Activated naive CD8-positive, alpha-beta T cell treated with anti-CD3 and anti-CD28 coated beads, Interleukin-2, amount 50 U/mL, for 16 hours (primary cell): ENCODE measurements around the gene PGAM2.

ENCODE experiments used
- DNase-seq: peaks from one replicate; pipeline ENCODE4 v3.0.0-alpha.2; 2020; ENCODE audit warnings: low read depth, low spot score

Gene PGAM2

DNA sequence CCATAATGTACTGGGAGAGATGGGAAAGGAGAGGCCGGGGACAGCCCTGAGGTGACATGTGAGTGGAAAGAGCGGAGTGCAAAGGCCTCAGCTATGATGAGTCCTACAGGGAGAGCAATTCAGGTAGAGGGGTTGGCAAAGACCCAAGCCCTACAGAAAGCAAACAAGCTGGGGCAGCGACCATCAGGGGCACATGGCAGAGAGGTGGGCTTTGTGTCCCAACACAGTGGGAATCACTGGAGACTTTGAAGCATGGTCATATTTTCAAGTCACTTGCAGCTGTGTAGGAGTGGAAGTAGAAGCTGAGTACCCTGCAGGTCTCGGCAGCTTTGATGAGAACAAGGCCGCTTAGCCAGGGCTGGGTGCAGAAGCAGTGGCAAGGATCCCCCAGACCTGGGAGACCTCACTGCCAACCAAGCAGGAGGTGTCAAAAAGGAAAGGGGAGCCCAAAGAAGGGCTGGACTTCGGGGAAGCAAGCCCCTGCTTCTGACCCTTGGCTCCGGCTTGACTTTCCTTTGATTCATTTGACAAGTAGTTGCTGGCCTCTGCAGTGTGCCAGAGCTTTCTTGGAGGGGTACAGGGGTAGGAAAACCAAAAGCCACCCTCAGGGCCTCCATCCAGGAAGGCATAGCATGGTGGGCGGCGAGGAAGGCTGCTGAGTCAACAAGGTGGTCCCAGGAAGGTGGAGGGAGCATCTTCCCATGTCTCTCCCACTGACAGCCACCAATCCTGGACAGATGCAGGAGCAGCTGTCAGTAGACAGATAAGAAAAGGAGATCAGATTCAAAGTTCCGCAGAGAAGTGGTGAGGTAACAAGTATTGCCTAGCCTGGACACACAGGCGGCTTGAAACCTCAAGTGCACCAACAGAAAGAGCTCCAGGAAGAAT is 1.9 kb upstream of the PGAM2 start:
- DNase-seq, result no peak

DNA sequence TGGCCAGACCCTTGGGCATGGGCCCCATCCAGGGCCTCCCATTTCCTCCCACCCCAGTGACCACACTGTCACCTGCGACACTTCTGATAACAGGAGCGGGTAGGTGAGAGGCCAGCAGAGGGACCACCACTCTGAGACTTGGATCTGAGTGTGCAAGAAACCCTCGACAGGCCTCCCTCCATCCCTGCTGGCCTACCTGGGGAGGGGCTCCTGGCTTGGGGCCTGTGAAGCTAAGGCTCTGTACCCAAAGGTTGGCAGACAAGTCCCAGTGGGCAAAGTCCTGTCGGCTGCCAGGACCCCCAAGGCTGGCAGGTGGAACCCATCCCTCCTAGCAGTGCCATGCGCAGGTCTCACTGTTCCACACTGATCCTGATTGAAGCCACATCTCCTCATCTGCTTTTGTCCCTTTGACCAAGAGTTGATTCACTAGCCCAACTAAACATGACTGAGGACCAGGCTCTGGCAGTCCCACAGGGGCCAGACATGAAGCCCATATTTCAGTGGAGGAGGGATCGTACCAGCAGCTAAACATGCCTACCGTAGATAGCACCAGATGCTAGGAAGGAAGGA is 1.2 kb upstream of the PGAM2 start:
- DNase-seq, result no peak

DNA sequence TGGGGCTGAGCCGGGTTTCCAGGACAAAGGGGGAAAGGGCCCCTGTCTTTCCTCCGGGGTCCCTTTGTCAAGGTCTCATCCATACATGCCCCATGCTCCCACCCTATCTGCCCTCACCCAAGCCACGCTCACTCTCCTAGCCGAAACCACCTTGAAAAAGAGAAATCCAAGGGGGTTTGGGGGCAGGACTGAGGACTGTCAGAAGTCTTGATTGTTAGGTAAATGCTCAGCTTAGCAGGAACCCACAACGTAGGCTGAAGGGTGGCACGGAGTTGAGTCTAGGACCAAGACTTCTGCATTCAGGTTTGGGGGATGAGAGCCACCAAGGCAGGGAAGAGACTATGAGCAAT is 719 bp upstream of the PGAM2 start:
- no peak for DNase-seq

DNA sequence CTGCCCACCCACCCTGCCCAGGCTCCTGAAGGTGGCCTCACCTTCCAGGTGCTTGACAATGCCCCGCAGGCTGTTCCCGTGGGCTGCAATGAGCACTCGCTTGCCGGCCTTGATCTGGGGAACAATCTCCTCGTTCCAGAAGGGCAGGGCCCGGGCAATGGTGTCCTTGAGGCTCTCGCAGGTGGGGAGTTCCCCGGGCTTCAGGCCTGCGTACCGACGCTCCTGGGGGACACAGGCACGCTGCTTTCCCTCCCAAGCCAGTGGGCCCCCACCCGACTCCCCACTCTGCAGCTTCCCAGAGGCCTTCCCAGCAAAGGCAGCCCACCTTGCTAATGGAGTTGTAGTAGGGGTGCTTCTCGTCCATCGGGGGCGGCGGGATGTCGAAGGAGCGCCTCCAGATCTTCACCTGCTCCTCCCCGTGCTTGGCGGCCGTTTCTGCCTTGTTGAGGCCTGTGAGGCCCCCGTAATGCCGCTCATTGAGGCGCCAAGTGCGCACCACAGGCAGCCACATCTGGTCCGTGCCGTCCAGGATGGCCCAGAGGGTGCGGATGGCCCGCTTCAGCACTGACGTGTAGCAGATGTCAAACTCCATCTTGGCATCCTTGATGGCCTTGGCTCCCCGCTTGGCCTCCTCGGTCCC is 456 bp downstream of the PGAM2 start:
- DNase-seq, result no peak

DNA sequence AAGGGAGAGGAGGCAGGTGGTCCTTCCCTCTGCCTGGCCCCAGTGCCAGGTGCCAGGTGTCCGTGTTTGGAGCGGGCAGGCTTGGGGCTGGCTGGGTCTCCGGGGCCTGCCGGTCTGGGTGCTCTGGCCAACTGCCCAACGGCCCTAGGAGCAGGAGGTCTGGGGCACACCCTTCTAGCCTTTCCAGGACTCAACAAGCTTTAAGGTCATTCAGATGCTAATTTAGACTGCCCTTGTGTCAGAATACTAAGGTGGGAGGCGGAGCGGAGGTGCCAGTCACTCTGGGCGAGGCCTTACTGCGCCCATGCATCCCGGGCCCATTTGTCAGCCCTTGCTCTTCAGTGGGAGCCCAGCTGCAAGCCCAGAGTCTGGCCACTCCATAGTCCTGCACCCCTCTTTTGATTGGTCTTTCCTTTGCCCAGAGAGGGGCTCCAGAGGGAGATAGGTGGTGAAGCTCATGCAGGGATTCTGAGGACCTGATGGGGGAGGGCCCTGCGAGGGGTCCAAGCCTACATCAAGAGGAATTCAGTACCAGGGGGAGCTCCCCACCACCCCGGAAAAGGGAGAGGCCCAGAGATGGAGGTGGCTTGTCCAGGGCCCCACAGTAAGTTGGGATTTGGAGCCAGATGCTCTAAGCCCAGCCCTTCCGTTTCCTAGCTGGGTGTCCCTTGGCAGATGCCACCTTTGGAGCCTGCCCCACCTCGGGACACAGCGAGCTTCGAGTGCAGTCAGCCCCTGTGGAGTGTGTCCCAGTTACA is 1.3 kb downstream of the PGAM2 start:
- no peak for DNase-seq

DNA sequence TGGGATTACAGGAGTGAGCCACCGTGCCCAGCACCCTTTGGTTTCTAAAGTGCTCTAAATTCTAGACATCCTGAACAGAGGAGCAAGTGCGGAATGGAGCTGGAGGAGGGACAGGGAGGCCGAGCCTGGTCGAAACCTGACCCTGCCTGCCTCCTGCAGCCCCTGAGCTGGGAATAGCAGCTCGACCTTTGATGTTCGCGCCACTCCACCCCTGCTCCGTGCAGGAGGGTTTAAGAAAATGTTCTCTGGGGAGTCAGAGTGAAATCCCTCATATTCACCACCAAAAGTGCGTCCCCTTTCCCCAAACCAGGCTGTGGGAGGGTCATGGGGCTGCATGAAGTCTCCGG is 1.8 kb downstream of the PGAM2 start:
- no peak for DNase-seq

DNA sequence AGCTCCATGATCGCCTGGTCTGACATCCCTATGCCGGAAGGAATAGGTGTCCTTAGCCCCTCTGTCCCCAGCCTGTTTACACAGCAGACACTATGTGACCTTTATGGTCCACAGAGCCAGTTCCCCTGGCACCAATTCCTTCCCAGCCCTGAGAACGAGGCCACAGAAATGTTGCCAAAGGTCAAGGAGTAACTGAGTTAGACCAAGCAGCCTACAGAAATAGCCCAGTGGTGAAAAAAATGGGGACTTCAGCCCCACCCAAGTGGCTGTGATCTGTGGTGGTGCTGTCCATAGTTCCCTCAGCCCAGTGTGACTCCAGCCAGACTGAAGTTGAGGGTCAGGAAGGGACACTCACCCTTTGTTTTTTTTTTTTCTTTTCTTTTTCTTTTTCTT is 2.5 kb downstream of the PGAM2 start:
- DNase-seq, result no peak

DNA sequence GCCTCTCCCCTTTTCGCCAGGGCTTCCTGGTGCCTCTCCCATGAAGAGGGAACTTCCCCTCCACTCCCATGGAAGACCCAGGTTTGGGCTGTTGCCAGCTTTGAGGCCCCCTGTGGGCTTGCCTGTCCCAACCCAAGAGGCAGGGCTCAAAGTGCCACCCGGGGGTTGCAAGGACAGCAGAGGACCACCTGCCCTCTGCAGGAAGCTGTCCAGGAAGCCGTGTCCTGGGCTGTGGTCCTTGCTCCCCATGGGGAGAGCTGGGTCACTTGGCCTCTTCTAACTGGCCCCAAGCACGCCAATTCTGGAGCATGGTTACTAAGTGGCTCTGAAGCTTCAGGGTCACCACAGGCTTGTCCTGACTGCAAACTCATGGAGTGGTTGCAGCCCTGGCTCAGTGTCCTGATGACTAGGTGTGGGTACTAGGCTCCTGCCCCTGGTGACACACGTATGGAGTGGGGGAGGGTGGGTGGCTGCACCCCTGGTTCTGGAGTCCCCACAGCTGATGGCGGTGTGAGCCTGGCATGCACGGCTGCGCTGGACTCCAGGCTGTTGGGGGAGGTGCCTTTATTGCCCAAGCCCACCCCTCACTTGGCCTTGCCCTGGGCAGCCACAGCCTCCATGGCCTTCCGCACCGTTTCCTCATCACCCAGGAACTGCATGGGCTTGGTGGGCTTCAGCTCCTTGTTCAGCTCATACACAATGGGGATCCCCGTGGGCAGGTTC is 3.0 kb downstream of the PGAM2 start:
- DNase-seq, result no peak

DNA sequence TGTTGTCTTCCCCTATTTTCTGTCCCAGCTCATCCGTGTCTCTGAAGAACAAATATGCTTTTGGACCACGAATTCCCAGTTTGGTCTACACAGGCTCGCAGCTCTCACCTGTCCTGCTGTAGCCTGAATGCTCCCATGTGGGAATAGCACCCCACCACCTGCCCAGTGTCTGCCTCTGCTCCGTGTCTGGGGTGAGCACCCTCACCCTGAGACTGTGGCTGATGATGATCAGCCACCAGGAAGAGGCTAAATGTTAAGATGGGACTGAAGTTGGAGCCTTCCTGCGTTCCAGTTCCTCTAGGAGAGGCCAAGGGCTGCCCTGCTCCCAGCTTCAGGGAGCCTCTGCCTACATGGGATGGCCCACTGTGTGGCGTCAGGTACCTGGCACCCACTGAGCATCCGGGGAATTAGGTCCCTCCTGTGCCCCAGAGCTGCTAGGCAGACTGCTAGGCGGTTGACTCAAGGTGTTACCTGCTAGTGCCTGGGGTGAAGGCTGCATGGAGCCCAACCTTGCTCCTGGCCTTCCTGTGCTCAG is 3.7 kb downstream of the PGAM2 start:
- DNase-seq, result no peak

DNA sequence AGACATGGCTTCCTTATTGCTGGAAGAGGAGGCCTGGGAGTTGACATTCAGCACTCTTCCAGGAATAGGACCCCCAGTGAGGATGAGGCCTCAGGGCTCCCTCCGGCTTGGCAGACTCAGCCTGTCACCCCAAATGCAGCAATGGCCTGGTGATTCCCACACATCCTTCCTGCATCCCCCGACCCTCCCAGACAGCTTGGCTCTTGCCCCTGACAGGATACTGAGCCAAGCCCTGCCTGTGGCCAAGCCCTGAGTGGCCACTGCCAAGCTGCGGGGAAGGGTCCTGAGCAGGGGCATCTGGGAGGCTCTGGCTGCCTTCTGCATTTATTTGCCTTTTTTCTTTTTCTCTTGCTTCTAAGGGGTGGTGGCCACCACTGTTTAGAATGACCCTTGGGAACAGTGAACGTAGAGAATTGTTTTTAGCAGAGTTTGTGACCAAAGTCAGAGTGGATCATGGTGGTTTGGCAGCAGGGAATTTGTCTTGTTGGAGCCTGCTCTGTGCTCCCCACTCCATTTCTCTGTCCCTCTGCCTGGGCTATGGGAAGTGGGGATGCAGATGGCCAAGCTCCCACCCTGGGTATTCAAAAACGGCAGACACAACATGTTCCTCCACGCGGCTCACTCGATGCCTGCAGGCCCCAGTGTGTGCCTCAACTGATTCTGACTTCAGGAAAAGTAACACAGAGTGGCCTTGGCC is 4.3 kb downstream of the PGAM2 start:
- no peak for DNase-seq

DNA sequence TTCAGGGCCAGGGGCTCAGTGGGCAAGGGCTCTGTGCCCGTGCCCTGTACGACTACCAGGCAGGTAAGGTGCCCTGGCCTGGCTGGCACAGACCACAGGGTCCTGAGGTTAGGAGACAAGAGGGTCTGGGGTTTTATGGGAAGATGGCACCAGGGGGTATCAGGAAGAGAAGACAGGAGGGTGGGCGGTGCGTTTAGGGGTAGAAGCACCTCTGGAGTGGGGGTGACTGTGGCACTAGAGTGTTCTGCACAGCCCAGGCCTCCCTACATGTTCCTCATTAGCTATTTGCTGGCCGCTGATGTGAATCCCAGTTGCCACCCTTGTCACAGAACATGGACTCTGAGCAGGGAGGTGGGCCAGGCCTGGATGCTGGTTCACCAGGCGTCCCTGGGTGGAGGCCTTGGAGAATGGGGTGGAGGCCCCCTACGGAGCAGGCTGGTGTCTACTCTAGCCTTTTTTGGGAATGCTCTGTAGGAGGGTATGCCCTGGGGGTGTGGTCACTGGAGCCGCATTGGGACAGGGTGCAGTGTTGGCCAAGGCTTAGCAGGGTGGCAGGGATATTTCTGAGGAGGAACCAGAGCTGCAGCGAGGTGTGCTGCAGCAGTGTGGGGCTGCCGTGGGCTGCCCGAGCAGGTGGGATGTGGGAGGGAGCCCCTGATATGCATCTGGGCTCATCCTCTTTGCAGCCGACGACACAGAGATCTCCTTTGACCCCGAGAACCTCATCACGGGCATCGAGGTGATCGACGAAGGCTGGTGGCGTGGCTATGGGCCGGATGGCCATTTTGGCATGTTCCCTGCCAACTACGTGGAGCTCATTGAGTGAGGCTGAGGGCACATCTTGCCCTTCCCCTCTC is 5.0 kb downstream of the PGAM2 start:
- no peak for DNase-seq

DNA sequence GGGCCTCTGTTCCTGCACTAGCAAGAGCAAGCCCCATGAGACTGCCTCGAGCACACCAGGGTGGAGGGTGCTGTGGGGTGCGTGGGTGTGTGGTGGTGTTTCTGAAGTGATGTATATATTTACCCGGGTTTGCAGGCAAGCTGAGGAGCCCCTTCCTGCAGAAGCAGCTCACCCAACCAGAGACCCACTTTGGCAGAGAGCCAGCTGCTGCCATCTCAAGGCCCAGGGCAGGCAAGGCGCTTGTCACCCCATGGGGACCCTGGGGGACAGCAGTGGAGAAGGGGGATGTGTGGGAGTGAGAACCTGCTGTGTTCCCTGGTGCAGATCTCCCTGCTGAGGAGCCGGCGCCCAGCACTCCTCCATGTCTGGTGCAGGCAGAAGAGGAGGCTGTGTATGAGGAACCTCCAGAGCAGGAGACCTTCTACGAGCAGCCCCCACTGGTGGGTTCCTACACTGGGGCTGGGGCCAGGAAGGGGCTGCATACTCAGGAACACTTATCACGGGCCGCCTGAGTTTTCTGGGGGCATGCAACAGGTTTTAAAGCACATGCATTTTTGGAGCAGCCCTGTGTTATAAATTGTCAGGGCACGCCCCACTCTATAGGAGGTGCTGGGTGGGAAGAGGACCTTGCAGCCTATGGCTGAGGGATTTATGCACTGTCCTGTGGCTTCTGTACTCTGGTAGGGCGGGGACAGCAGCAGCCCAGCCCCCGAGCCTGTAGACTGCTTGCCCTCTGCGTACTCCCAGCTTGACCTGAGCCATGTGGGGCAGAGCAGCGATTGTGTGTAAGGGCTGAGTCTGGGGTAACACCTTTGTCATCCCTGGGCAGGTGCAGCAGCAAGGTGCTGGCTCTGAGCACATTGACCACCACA is 5.9 kb downstream of the PGAM2 start:
- no peak for DNase-seq

DNA sequence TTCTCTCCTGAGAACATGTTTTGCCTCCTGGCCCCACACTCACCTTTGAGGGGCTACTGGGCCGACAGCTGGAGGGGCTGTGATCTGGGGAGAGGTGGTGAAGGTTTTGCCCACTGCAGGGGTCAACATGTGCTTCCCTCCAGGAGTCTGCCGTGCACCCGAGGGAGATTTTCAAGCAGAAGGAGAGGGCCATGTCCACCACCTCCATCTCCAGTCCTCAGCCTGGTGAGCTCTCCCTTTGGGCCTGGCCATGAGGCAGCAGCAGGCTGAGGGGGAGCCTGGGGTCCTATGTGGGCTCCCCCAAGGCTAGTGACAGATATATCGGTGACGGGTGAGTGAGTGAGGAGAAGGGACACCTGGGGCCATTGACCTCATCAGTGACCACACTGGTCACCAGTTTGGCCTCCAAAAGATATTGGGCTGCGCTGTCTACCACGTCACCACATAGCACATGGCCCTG is 6.6 kb downstream of the PGAM2 start:
- DNase-seq, result no peak

DNA sequence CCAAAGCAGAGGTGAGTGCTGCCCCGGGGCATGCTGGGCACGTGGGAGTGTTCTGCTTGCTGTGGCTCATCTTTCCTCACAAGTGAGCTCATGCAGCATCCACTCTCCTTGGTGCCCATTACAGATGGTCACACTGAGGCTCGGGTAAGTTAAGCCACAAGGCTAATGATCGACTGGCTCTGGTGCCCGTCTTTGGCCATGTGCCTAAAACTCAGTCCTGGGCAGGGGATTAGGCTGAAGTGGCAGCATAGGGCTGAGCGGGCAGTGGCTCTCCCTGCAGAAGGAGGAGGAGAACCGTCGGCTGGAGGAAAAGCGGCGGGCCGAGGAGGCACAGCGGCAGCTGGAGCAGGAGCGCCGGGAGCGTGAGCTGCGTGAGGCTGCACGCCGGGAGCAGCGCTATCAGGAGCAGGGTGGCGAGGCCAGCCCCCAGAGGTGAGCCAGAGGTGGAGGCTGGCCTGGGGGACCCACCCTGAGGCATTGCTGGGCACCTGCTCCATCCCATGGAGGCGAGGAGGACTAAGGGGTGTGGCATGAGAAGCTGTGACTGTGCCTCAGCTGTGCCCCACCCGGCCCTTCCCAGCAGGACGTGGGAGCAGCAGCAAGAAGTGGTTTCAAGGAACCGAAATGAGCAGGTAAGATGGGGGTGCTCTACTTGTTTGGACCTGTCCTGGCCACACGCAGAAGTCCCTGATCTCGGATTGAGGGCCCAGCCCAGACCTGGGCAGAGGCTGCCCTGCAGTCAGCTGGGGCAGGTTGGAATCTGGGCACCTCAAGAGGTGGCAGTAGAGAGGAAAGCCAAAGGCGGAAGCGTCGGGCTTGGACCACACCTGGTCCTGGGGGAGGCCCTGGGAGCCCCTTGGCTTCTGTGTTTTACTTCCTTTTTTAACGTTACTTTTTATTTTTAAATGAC is 7.3 kb downstream of the PGAM2 start:
- no peak for DNase-seq

DNA sequence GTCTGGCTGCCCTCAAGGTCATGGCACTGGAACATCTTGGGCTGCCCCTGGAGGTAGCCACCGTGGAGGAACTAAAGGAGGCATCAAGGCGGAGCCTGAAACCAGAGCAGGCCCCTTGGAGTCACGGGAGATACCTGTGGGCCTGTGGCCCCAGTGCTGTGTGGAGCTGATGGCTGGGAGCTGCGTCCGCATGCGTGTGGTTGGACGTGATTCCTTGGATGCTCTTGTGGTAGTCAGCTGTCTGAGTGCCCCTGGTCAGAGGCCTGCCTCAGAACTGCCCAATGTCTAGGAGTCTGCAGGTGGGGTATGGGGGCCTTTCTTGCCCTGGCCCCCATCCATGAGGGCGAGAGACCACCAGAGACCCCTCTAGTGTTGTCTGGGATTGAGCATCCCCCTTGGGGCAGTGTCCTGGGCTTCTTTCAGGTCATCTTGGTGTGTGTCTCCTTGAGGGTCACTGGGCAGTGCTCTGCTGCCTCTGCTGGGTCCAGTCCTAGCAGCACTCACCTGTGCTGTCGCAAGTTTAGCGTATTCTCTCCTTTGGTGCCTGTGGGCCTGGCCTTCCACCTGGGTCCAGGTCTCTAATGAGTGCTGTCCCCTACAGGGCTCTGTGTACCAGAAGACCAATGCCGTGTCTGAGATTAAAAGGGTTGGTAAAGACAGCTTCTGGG is 8.1 kb downstream of the PGAM2 start:
- DNase-seq, result no peak

DNA sequence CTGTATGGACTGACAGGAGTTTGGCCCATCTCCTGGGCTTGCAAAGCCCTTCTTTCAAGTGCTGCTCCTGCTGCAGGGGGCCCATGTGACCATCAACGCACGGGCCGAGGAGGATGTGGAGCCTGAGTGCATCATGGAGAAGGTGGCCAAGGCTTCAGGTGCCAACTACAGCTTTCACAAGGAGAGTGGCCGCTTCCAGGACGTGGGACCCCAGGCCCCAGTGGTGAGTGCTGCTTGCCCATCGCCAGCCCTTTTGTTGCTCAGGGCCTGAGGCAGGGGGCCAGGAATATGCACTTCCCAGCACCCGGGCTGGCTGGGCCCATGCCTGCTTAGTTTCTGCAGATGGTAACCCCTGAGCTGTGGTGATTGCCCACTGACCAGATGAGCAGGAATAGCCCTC is 8.7 kb downstream of the PGAM2 start:
- DNase-seq, result no peak

DNA sequence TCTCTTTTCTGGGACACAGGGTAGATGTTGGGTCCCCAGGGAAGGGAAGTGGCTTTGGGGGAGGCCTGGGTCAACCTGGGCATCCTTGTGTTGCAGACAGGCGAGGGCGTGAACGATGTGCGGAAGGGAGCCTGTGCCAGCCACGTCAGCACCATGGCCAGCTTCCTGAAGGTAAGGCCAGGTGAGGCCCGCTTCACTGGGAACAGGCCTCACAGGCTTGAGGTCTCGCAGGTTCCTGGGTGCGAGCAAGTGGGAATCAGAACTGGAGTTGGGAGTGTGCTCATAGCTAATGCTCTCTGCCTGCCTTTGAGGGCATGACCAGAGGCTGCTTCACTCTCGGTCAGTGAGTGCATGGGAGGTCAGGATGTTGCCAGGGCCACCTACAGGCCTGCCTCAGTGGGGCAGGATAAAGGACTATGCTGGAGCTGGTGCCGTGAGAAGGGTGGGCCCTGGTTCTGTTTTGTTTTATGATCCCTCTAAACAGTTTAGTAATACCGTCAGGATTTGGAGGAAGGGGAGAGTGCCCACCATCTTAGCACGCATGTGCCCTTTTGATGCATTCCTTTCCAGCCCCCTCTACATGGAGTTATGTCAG is 12.5 kb downstream of the PGAM2 start:
- DNase-seq, result no peak
